Measurements from ENCODE around the gene HELLS. TPM values are rescaled to one million over a fixed set of nuclear protein-coding genes. Genes with fewer than 3 reads are reported as not detected.

HELLS gene
- total and polyA plus RNA-seq, 3 experiments from 2014 or later = 7.4 to 147 (median 146) TPM

GRCh38 chr10:94639902-94640301, 94.3 kb downstream of the HELLS start:
- Mint-ChIP-seq H3K27me3 (no peaks in the 10 kb centered on the region), H3K4me1 (no peaks in the 10 kb centered on the region), H3K27ac (no peak overlapping the region), H3K36me3 (no peaks in the 10 kb centered on the region), H3K4me3 (no peak overlapping the region), H3K9me3 (peaks cover 9 to 20% (median 16%) of the 10 kb centered on the region in 5 donors)
- DNase-seq = no peak
- ChIA-PET CTCF (no interaction called here), POLR2A (no interaction called here)
- Histone ChIP-seq H3K27ac (ENCODE audit: low read depth, low read length) (no peak overlapping the region), H3K9me3 (ENCODE audit: low read length) (no peaks in the 10 kb centered on the region), H3K36me3 (ENCODE audit: insufficient read depth, low read length) (no peaks in the 10 kb centered on the region), H3K27me3 (ENCODE audit: insufficient read depth, low read length, poor library complexity, severe bottlenecking) (no peaks in the 10 kb centered on the region), H3K4me3 (ENCODE audit: low read length) (no peak overlapping the region), H3K4me1 (ENCODE audit: insufficient read depth, low read length) (no peaks in the 10 kb centered on the region)

DNA sequence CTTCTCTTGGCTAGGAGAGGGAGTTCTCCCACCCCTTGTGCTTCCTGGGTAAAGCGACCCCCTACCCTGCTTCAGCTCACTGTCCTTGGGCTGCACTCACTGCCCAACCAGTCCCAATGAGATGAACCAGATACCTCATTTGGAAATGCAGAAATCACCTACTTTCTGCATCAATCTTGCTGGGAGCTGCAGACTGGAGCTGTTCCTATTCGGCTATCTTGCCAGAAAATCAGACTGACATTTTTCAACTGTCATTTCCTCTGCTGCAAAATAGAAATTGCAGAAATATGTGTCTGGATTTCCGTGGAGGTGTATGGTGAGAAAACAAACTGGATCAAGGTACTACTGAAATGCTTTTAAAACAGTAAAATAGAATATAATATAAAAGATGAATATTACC, 95.0 kb downstream of the HELLS start:
- H3K4me3 Mint-ChIP-seq = no peak overlapping the region
- H3K27me3 Mint-ChIP-seq = no peaks in the 10 kb centered on the region
- H3K4me3 ChIP-seq (ENCODE audit: low read length) = no peak overlapping the region
- H3K4me1 Mint-ChIP-seq = no peaks in the 10 kb centered on the region
- DNase-seq = no peak
- POLR2A ChIA-PET = no interaction called here
- no peaks in the 10 kb centered on the region for H3K4me1 ChIP-seq (ENCODE audit: insufficient read depth, low read length)
- no peaks in the 10 kb centered on the region for H3K9me3 ChIP-seq (ENCODE audit: low read length)
- CTCF ChIA-PET = no interaction called here
- H3K36me3 ChIP-seq (ENCODE audit: insufficient read depth, low read length) = no peaks in the 10 kb centered on the region
- H3K27me3 ChIP-seq (ENCODE audit: insufficient read depth, low read length, poor library complexity, severe bottlenecking) = no peaks in the 10 kb centered on the region
- no peaks in the 10 kb centered on the region for H3K36me3 Mint-ChIP-seq
- H3K27ac ChIP-seq (ENCODE audit: low read depth, low read length) = no peak overlapping the region
- no peak overlapping the region for H3K27ac Mint-ChIP-seq
- peaks cover 9 to 20% (median 13%) of the 10 kb centered on the region in 5 donors for H3K9me3 Mint-ChIP-seq

DNA sequence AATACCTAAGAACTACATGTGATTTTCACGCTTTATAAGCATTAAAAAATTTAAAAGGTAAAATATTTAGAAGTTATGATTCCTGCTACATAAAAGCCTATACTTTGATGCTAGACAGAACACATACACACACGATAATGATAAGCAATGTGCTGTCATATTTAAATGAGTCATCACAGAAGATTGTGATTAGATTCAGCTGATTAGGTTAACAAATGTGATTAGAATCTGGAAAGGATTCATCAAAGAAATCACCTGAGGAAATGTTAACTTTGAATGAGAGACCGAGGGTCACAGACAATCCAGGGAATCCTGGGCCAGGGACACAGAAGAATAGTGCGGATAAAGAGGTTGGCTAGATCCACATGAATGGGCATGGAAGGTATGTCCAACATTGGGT, 95.9 kb downstream of the HELLS start:
- no peak overlapping the region for H3K4me3 ChIP-seq (ENCODE audit: low read length)
- Mint-ChIP-seq H3K9me3 (peaks cover 9 to 18% (median 12%) of the 10 kb centered on the region in 5 donors), H3K4me3 (no peak overlapping the region), H3K4me1 (no peaks in the 10 kb centered on the region), H3K27me3 (no peaks in the 10 kb centered on the region), H3K36me3 (no peaks in the 10 kb centered on the region), H3K27ac (no peak overlapping the region)
- CTCF ChIA-PET = no interaction called here
- no peak for DNase-seq
- no peak overlapping the region for H3K27ac ChIP-seq (ENCODE audit: low read depth, low read length)
- POLR2A ChIA-PET = no interaction called here
- H3K27me3 ChIP-seq (ENCODE audit: insufficient read depth, low read length, poor library complexity, severe bottlenecking) = no peaks in the 10 kb centered on the region
- H3K36me3 ChIP-seq (ENCODE audit: insufficient read depth, low read length) = no peaks in the 10 kb centered on the region
- H3K4me1 ChIP-seq (ENCODE audit: insufficient read depth, low read length) = no peaks in the 10 kb centered on the region
- H3K9me3 ChIP-seq (ENCODE audit: low read length) = no peaks in the 10 kb centered on the region

DNA sequence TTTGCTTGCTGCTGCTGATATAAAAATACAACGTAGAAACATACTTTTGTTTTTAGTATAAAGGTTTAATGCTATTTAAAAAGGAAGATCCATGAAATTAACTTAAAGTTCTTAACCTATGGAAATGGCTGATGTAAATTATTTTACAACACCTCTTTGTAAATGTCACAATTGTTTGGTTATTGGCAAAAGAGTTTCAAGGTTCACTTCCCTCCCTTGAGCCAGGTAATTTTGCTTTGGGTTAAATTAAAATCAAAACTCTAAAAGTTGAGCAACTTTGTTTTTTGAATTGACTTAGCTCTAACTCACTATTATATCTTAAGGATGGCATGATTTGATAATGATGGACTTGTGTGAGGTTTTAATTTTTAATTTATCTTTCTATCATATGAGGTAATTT, 98.8 kb downstream of the HELLS start:
- peaks cover 0 to 3% (median 1%) of the 10 kb centered on the region in 5 donors for H3K9me3 Mint-ChIP-seq
- no peaks in the 10 kb centered on the region for H3K4me1 ChIP-seq (ENCODE audit: insufficient read depth, low read length)
- no peak overlapping the region for H3K4me3 Mint-ChIP-seq
- no peaks in the 10 kb centered on the region for H3K27me3 ChIP-seq (ENCODE audit: insufficient read depth, low read length, poor library complexity, severe bottlenecking)
- no peaks in the 10 kb centered on the region for H3K9me3 ChIP-seq (ENCODE audit: low read length)
- ChIA-PET POLR2A (no interaction called here), CTCF (no interaction called here)
- no peak overlapping the region for H3K27ac Mint-ChIP-seq
- DNase-seq = no peak
- no peaks in the 10 kb centered on the region for H3K4me1 Mint-ChIP-seq
- H3K36me3 ChIP-seq (ENCODE audit: insufficient read depth, low read length) = no peaks in the 10 kb centered on the region
- H3K27ac ChIP-seq (ENCODE audit: low read depth, low read length) = no peak overlapping the region
- no peak overlapping the region for H3K4me3 ChIP-seq (ENCODE audit: low read length)
- H3K27me3 Mint-ChIP-seq = peaks cover 0 to 2% of the 10 kb centered on the region in 2 donors
- peaks cover 0 to 3% (median 0%) of the 10 kb centered on the region in 3 donors for H3K36me3 Mint-ChIP-seq

GRCh38 chr10:94645285-94645684, 99.7 kb downstream of the HELLS start:
- Histone ChIP-seq H3K4me3 (ENCODE audit: low read length) (no peak overlapping the region), H3K4me1 (ENCODE audit: insufficient read depth, low read length) (no peaks in the 10 kb centered on the region), H3K9me3 (ENCODE audit: low read length) (no peaks in the 10 kb centered on the region), H3K27ac (ENCODE audit: low read depth, low read length) (no peak overlapping the region), H3K27me3 (ENCODE audit: insufficient read depth, low read length, poor library complexity, severe bottlenecking) (no peaks in the 10 kb centered on the region), H3K36me3 (ENCODE audit: insufficient read depth, low read length) (no peaks in the 10 kb centered on the region)
- Mint-ChIP-seq H3K27ac (no peak overlapping the region), H3K9me3 (peaks cover 0 to 6% (median 0%) of the 10 kb centered on the region in 5 donors), H3K27me3 (peaks cover 3 to 5% of the 10 kb centered on the region in 2 donors), H3K4me1 (no peaks in the 10 kb centered on the region), H3K4me3 (no peak overlapping the region), H3K36me3 (peaks cover 0 to 3% (median 0%) of the 10 kb centered on the region in 3 donors)
- POLR2A ChIA-PET = no interaction called here
- CTCF ChIA-PET = no interaction called here
- DNase-seq = no peak

Other genes with a start within 250 kb of the HELLS start
- 10 to 100 TPM; 57.2 TPM for gene NOC3L, start 182.8 kb upstream of the HELLS start, total RNA-seq
- 14.0 TPM for gene NOC3L, start 182.8 kb upstream of the HELLS start, polyA plus RNA-seq
- under 1 TPM; 0.46 to 0.78 TPM for gene TBC1D12, start 143.2 kb upstream of the HELLS start, total RNA-seq
- not detected for gene TBC1D12, start 143.2 kb upstream of the HELLS start, polyA plus RNA-seq
- under 1 TPM; 0.09 to 0.13 TPM for gene CYP2C18, start 137.9 kb downstream of the HELLS start, total RNA-seq
- gene CYP2C18, start 137.9 kb downstream of the HELLS start, polyA plus RNA-seq = not detected
- not detected for gene CYP2C19, start 216.9 kb downstream of the HELLS start, total RNA-seq
- not detected for gene CYP2C19, start 216.9 kb downstream of the HELLS start, polyA plus RNA-seq